HFFc6 (cell line): ENCODE results near the gene ACTR3. TPM values are rescaled to one million over a fixed set of nuclear protein-coding genes. Genes with fewer than 3 reads are reported as not detected.

Experiments used
- DNase-seq: peaks from one replicate; pipeline ENCODE4 v3.0.0-alpha.2; 2018
- H3K27ac Mint-ChIP-seq: 2 replicates; pipeline ENCODE4 v1.8.0; 2020; ENCODE audit warnings: mild to moderate bottlenecking, mixed read lengths
- H3K27me3 Mint-ChIP-seq: 2 replicates; pipeline ENCODE4 v1.8.0; 2021; ENCODE audit warnings: mild to moderate bottlenecking, moderate library complexity, mixed read lengths; ENCODE audit not compliant: insufficient read depth
- H3K36me3 Mint-ChIP-seq: 2 replicates; pipeline ENCODE4 v1.8.0; 2021; ENCODE audit warnings: low read depth, mixed read lengths
- H3K4me1 Mint-ChIP-seq: 2 replicates; pipeline ENCODE4 v1.8.0; 2020; ENCODE audit warnings: low read depth, mixed read lengths
- H3K4me3 Mint-ChIP-seq: 2 replicates; pipeline ENCODE4 v1.8.0; 2020; ENCODE audit warnings: mild to moderate bottlenecking, moderate library complexity, mixed read lengths
- H3K9me3 Mint-ChIP-seq: 2 replicates; pipeline ENCODE4 v1.8.0; 2020; ENCODE audit warnings: mild to moderate bottlenecking, mixed read lengths
- total RNA-seq, 6 experiments: library from RNA; stranded (reverse); fragmentation: NEBNext Ultra II Directional; extraction: Animal tissue kit (Norgen Biotek cat#: 25700); gene quantifications; 2 replicates in 1 of 6; 3 replicates in 5 of 6; pipeline ENCODE4 v1.2.3, GENCODE V29; 2021
- TF ChIP-seq, protein P1 (sequence below): fragments of 200-600 bp; sonication (generic); IDR thresholded peaks from 2 replicates; pipeline ENCODE4 v1.5.0; 2021; ENCODE audit warnings: antibody characterized with exemption, mild to moderate bottlenecking

The ACTR3 gene
- total RNA-seq, 6 experiments from 2014 or later, result 562 to 663 (median 628) TPM

DNA sequence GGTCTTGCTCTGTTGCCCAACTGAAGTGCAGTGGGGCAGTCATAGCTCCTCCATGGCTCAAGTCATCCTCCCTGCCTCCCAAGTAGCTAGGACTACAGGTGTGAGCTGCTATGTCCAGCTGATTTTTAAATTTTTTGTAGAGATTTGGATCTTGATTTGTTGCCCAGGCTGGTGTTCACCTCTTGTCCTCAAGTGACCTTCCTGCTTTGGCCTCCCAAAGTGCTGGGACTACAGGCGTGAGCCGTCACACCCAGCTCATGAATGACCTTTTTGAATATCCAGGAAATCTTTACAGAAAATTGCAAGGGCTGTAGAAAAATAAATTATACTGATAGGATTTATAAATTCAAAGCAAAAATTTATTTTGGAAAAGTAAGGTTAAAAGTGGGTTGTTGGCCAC is 17.4 kb downstream of the ACTR3 start:
- Mint-ChIP-seq H3K4me1 (peaks cover 71% of the 10 kb centered on the region), H3K27ac (no peak overlapping the region), H3K9me3 (no peaks in the 10 kb centered on the region), H3K27me3 (no peaks in the 10 kb centered on the region), H3K36me3 (peaks cover 32% of the 10 kb centered on the region), H3K4me3 (no peak overlapping the region)
- DNase-seq, result no peak
- TF ChIP-seq, protein P1, sequence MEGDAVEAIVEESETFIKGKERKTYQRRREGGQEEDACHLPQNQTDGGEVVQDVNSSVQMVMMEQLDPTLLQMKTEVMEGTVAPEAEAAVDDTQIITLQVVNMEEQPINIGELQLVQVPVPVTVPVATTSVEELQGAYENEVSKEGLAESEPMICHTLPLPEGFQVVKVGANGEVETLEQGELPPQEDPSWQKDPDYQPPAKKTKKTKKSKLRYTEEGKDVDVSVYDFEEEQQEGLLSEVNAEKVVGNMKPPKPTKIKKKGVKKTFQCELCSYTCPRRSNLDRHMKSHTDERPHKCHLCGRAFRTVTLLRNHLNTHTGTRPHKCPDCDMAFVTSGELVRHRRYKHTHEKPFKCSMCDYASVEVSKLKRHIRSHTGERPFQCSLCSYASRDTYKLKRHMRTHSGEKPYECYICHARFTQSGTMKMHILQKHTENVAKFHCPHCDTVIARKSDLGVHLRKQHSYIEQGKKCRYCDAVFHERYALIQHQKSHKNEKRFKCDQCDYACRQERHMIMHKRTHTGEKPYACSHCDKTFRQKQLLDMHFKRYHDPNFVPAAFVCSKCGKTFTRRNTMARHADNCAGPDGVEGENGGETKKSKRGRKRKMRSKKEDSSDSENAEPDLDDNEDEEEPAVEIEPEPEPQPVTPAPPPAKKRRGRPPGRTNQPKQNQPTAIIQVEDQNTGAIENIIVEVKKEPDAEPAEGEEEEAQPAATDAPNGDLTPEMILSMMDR, result no peak

DNA sequence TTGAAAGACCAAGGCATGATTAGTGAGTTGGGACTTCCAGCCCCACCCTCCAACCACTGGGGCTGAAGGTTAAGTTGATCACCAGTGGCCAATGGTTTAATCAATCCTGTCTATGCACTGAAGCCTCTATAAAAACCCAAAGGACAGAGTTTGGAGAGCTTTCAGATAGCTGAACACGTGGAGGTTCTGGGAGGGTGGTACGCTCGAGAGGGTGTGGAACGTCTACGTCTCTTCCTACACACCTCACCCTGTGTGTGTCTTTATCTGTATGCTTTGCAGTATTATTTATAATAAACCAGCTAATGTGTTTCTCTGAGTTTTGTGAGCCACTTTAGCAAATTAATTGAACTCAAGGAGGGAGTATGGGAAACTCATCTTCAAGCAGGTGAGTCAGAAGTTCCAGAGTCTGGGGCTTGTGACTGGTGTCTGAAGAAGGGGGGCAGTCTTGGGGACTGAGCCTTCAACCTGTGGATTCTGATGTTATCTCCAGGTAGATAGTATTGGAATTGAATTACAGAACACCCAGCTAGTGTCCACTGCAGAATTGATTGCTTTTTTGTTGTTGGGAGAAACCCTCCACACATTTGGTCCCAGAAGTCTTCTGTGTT is 20.3 kb downstream of the ACTR3 start:
- H3K4me1 Mint-ChIP-seq, result peaks cover 45% of the 10 kb centered on the region
- H3K36me3 Mint-ChIP-seq, result peaks cover 34% of the 10 kb centered on the region
- peak overlapping the region; percentile 15 for H3K27ac Mint-ChIP-seq
- DNase-seq, result peak; percentile 13
- no peaks in the 10 kb centered on the region for H3K9me3 Mint-ChIP-seq
- TF ChIP-seq, protein P1, result no peak
- no peaks in the 10 kb centered on the region for H3K27me3 Mint-ChIP-seq
- no peak overlapping the region for H3K4me3 Mint-ChIP-seq

DNA sequence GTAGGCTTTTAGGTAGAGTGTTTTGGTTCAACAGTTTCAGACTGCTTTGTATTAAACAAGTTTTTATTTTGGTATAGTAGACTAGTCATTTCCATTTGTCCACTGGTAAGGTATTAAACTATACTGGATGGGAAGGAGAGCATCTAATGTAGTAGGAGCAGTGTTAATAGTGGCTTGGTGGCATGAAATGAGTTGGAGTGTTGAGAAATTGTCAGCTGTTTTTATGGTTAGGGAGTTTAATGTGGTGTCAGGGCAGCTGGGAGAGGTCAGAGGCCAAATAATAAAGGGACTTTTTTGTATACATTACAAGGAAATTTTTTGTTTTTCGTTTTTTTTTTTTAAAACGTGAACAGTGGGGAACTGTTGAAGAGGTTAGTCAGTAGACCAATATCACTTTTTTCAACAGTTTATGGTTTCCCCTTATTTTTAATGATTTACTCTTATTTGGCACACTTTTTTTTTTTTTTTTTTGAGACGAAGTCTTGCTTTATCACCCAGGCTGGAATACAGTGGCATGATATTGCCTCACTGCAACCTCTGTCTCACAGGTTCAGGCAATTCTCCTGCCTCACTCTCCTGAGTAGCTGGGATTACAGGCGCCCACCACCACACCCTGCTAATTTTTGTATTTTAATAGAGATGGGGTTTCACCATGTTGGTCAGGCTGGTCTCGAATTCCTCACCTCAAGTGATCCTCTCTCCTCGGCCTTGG is 21.2 kb downstream of the ACTR3 start:
- H3K27ac Mint-ChIP-seq, result peak overlapping the region; percentile 15; the same call in 1 of the 2 replicates
- no peak overlapping the region for H3K4me3 Mint-ChIP-seq
- no peaks in the 10 kb centered on the region for H3K27me3 Mint-ChIP-seq
- peaks cover 43% of the 10 kb centered on the region for H3K4me1 Mint-ChIP-seq
- TF ChIP-seq, protein P1, result no peak
- peaks cover 32% of the 10 kb centered on the region for H3K36me3 Mint-ChIP-seq
- no peaks in the 10 kb centered on the region for H3K9me3 Mint-ChIP-seq
- DNase-seq, result no peak

DNA sequence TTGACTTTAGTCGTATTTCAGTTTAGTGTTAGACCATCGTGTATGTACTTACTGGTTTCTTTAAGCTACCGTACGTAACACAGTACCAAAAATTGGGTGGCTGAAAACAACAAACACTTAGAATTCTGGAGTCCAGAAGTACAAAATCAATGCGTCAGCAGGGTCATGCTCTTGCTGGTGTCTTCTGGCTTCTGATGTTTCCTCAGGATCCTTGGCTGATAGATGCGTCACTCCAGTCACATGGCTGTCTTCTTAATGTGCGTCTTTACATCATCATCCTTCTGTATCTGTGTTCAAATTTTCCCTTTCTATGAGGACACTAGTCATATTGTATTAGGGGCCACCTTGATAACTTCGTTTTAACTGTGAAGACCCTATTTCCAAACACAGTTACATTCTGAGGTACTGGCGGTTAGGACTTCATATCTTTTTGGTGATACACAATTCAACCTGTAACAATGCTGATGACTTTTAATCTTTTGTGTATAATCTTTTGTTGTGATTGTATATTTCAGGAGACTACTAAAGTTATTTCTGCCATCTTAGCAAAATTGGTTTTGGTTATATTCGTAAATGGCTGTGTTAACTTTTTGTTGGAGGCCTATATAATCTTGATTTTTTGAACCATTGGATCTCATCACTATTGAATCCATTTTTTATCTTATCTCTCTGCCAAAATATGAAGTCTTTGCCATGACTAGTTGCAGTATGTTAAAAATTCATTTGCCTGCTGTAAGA is 25.4 kb downstream of the ACTR3 start:
- Mint-ChIP-seq H3K4me1 (peaks cover 38% of the 10 kb centered on the region), H3K4me3 (no peak overlapping the region), H3K27me3 (no peaks in the 10 kb centered on the region; the same call in 1 of the 2 replicates), H3K9me3 (no peaks in the 10 kb centered on the region), H3K27ac (0 out of 2 replicates have a peak overlapping the region, but pooled peaks have one; percentile 12), H3K36me3 (peaks cover 43% of the 10 kb centered on the region)
- DNase-seq, result no peak
- TF ChIP-seq, protein P1, result no peak

DNA sequence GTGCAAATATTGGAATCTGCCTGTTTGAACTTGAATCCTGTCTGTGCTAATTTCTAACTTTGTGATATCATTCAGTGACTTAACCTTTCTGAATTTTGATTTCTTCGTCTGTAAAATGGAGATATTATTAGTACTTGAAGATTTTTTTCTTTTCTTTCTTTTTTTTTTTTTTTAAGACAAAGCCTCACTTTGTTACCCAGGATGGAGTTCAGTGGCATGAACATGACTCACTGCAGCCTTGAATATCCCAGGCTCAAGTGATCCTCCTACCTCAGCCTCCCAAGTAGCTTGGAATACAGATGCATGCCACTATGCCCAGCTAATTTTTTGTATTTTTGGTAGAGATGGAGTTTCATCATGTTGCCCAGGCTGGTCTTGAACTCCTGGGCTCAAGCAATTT is 28.3 kb downstream of the ACTR3 start:
- H3K4me1 Mint-ChIP-seq, result peaks cover 27% of the 10 kb centered on the region
- no peak overlapping the region for H3K4me3 Mint-ChIP-seq
- no peak for DNase-seq
- no peaks in the 10 kb centered on the region; the same call in 1 of the 2 replicates for H3K27me3 Mint-ChIP-seq
- H3K27ac Mint-ChIP-seq, result no peak overlapping the region
- TF ChIP-seq, protein P1, result no peak
- peaks cover 42% of the 10 kb centered on the region for H3K36me3 Mint-ChIP-seq
- H3K9me3 Mint-ChIP-seq, result no peaks in the 10 kb centered on the region
